OCI-LY1 (cell line): ENCODE data around the gene TBX21.

ENCODE experiments used
- H2AFZ ChIP-seq: fragments of 200-600 bp; sonication (generic), shearing (Covaris generic); 2 replicates; pipeline ENCODE4 v1.6.0; 2014; ENCODE audit warnings: antibody characterized with exemption, mild to moderate bottlenecking, low read length
- H3F3A ChIP-seq: fragments of 200-600 bp; sonication (generic), shearing (Covaris generic); 2 replicates; pipeline ENCODE4 v1.6.0; 2014; ENCODE audit warnings: mild to moderate bottlenecking, antibody characterized with exemption, low read length, moderate library complexity; ENCODE audit not compliant: insufficient read depth
- H3K27ac ChIP-seq: fragments of 200-600 bp; sonication (generic); 2 replicates; pipeline ENCODE4 v1.5.1; 2014; ENCODE audit warnings: low read length, mixed run types, mild to moderate bottlenecking, low read depth; ENCODE audit not compliant: poor library complexity, severe bottlenecking
- H3K27me3 ChIP-seq: fragments of 200-600 bp; sonication (generic); 2 replicates; pipeline ENCODE4 v1.6.0; 2014; ENCODE audit warnings: antibody characterized with exemption, mild to moderate bottlenecking, low read length, moderate library complexity; ENCODE audit not compliant: insufficient read depth
- H3K36me3 ChIP-seq: fragments of 200-600 bp; sonication (generic); 2 replicates; pipeline ENCODE4 v1.6.1; 2014; ENCODE audit warnings: mild to moderate bottlenecking, antibody characterized with exemption, low read length, moderate library complexity, mixed read lengths; ENCODE audit not compliant: insufficient read depth
- H3K4me1 ChIP-seq: fragments of 200-600 bp; sonication (generic); 2 replicates; pipeline ENCODE4 v1.5.1; 2014; ENCODE audit warnings: mild to moderate bottlenecking, low read length, moderate library complexity; ENCODE audit not compliant: insufficient read depth, severe bottlenecking
- H3K4me2 ChIP-seq: fragments of 200-600 bp; sonication (generic), shearing (Covaris generic); 2 replicates; pipeline ENCODE4 v1.6.1; 2014; ENCODE audit warnings: low read length
- H3K4me3 ChIP-seq: fragments of 200-600 bp; sonication (generic); 2 replicates; pipeline ENCODE4 v1.5.1; 2014; ENCODE audit warnings: low read length, low read depth, mild to moderate bottlenecking, mixed read lengths; ENCODE audit not compliant: poor library complexity, severe bottlenecking
- H3K79me2 ChIP-seq: fragments of 200-600 bp; shearing (Covaris generic); 2 replicates; pipeline ENCODE4 v1.6.1; 2016; ENCODE audit warnings: mixed run types, low read length, mixed read lengths; ENCODE audit not compliant: insufficient read depth
- H3K9ac ChIP-seq: fragments of 200-600 bp; sonication (generic), shearing (Covaris generic); 2 replicates; pipeline ENCODE4 v1.6.1; 2014; ENCODE audit warnings: mild to moderate bottlenecking, low read length, mixed read lengths
- H3K9me2 ChIP-seq: fragments of 200-600 bp; sonication (generic), shearing (Covaris generic); 2 replicates; pipeline ENCODE4 v1.6.1; 2014; ENCODE audit warnings: low read depth, mild to moderate bottlenecking, low read length, mixed read lengths
- H3K9me3 ChIP-seq: fragments of 200-600 bp; shearing (Covaris generic); 2 replicates; pipeline ENCODE4 v1.6.1; 2014; ENCODE audit warnings: low read length, mixed read lengths
- H4K20me1 ChIP-seq: fragments of 200-600 bp; sonication (generic), shearing (Covaris generic); 2 replicates; pipeline ENCODE4 v1.6.0; 2016; ENCODE audit warnings: mild to moderate bottlenecking, low read length; ENCODE audit not compliant: insufficient read depth
- EZH2 ChIP-seq: fragments of 200-600 bp; sonication (generic), shearing (Covaris generic); IDR thresholded peaks from 2 replicates; pipeline ENCODE4 v1.8.0; 2017; ENCODE audit warnings: borderline replicate concordance, mixed run types, mild to moderate bottlenecking, antibody characterized with exemption, low read length, moderate library complexity, mixed read lengths
- TF ChIP-seq, protein P1 (sequence below): fragments of 200-600 bp; sonication (generic), shearing (Covaris generic); IDR thresholded peaks from 2 replicates; pipeline ENCODE4 v1.5.1; 2017; ENCODE audit warnings: mild to moderate bottlenecking, antibody characterized with exemption, low read length, moderate library complexity, mixed read lengths

Gene TBX21

DNA sequence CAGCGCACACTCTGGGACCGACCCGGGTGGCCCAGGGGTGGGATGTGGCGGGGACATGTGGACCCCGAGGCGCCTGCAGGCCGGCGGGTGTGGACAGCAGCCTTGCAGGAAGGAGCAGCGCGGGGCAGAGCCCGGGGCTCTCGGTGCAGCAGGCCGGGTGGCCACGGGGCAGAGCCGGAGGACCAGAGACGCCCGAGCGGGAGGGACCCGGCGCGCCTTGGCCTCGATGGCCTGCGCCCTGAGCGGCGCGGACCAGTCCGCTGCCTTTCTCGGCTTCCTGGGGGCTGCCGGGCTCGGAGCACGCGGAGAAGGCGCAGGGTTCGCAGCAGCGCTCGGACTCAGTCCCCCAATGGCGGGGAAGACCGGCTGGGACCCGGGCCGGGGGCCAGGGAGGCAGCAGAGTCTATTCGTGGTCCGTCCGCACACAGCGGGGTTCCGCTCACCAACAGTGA is 45.2 kb downstream of the TBX21 start:
- Histone ChIP-seq H3K27me3 (no peaks in the 10 kb centered on the region), H3K27ac (no peak overlapping the region), H3K9ac (no peak overlapping the region), H3F3A (no peaks in the 10 kb centered on the region), H3K79me2 (no peaks in the 10 kb centered on the region), H3K4me1 (no peaks in the 10 kb centered on the region), H4K20me1 (no peaks in the 10 kb centered on the region), H2AFZ (no peak overlapping the region), H3K36me3 (no peaks in the 10 kb centered on the region), H3K9me2 (no peaks in the 10 kb centered on the region), H3K4me3 (no peak overlapping the region), H3K4me2 (no peak overlapping the region), H3K9me3 (no peaks in the 10 kb centered on the region)
- TF ChIP-seq, protein P1, sequence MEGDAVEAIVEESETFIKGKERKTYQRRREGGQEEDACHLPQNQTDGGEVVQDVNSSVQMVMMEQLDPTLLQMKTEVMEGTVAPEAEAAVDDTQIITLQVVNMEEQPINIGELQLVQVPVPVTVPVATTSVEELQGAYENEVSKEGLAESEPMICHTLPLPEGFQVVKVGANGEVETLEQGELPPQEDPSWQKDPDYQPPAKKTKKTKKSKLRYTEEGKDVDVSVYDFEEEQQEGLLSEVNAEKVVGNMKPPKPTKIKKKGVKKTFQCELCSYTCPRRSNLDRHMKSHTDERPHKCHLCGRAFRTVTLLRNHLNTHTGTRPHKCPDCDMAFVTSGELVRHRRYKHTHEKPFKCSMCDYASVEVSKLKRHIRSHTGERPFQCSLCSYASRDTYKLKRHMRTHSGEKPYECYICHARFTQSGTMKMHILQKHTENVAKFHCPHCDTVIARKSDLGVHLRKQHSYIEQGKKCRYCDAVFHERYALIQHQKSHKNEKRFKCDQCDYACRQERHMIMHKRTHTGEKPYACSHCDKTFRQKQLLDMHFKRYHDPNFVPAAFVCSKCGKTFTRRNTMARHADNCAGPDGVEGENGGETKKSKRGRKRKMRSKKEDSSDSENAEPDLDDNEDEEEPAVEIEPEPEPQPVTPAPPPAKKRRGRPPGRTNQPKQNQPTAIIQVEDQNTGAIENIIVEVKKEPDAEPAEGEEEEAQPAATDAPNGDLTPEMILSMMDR: no peak
- TF ChIP-seq EZH2: no peak

GRCh38 chr17:47781397-47781796 is 48.4 kb downstream of the TBX21 start:
- TF ChIP-seq EZH2: no peak
- TF ChIP-seq, protein P1: no peak
- Histone ChIP-seq H3K4me1 (no peaks in the 10 kb centered on the region), H3K4me2 (no peak overlapping the region), H3K9ac (no peak overlapping the region), H3K9me2 (no peaks in the 10 kb centered on the region), H4K20me1 (no peaks in the 10 kb centered on the region), H3K9me3 (no peaks in the 10 kb centered on the region), H3K4me3 (no peak overlapping the region), H3F3A (no peaks in the 10 kb centered on the region), H2AFZ (no peak overlapping the region), H3K27ac (no peak overlapping the region), H3K36me3 (no peaks in the 10 kb centered on the region), H3K79me2 (no peaks in the 10 kb centered on the region), H3K27me3 (no peaks in the 10 kb centered on the region)

- Histone ChIP-seq H3K36me3 (no peaks in the 10 kb centered on the region), H3K27ac (no peak overlapping the region), H2AFZ (no peak overlapping the region), H3F3A (no peaks in the 10 kb centered on the region), H3K9ac (no peak overlapping the region), H3K4me2 (no peak overlapping the region), H3K9me2 (no peaks in the 10 kb centered on the region), H3K4me3 (no peak overlapping the region), H3K9me3 (no peaks in the 10 kb centered on the region), H3K27me3 (no peaks in the 10 kb centered on the region), H3K79me2 (no peaks in the 10 kb centered on the region), H4K20me1 (no peaks in the 10 kb centered on the region), H3K4me1 (no peaks in the 10 kb centered on the region)
- TF ChIP-seq EZH2: no peak
- TF ChIP-seq, protein P1: no peak
Measured at GRCh38 chr17:47785538-47786123, 52.6 kb downstream of the TBX21 start.
